H9 (cell line): ENCODE results near the gene TAOK1. TPM values are rescaled to one million over a fixed set of nuclear protein-coding genes. Genes with fewer than 3 reads are reported as not detected.
"Not testable (repeated sequence)": the region's sequence is repeated elsewhere in the genome, so short reads cannot be mapped to it uniquely, and the experiment has no call there.

Source experiments
- DNase-seq: peaks from one replicate; pipeline ENCODE4 v3.0.0-alpha.2; 2017
- H2AFZ ChIP-seq: one replicate; pipeline ENCODE4 v1.6.1; 2013; ENCODE audit warnings: mild to moderate bottlenecking, low read length, control low read depth, moderate library complexity
- H2AK5ac ChIP-seq: 2 replicates; pipeline ENCODE4 v1.6.1; 2013; ENCODE audit warnings: low read length, control low read depth, mixed read lengths; ENCODE audit not compliant: insufficient read length
- H2BK120ac ChIP-seq: one replicate; pipeline ENCODE4 v1.6.1; 2013; ENCODE audit warnings: low read depth, mild to moderate bottlenecking, low read length, control low read depth, inconsistent platforms; ENCODE audit not compliant: poor library complexity, severe bottlenecking
- H2BK12ac ChIP-seq: 2 replicates; pipeline ENCODE4 v1.6.1; 2013; ENCODE audit warnings: low read length, control low read depth, mixed read lengths, low read depth; ENCODE audit not compliant: insufficient read length
- H2BK15ac ChIP-seq: 2 replicates; pipeline ENCODE4 v1.6.1; 2013; ENCODE audit warnings: low read depth, low read length, control low read depth
- H2BK20ac ChIP-seq: one replicate; pipeline ENCODE4 v1.6.1; 2013; ENCODE audit warnings: low read depth, mild to moderate bottlenecking, low read length, control low read depth, inconsistent platforms; ENCODE audit not compliant: poor library complexity, severe bottlenecking
- H2BK5ac ChIP-seq: 2 replicates; pipeline ENCODE4 v1.6.1; 2013; ENCODE audit warnings: low read length, control low read depth, mixed read lengths; ENCODE audit not compliant: insufficient read length
- H3K14ac ChIP-seq: 2 replicates; pipeline ENCODE4 v1.6.1; 2013; ENCODE audit warnings: low read length, control low read depth; ENCODE audit not compliant: insufficient read depth
- H3K18ac ChIP-seq: 2 replicates; pipeline ENCODE4 v1.6.1; 2013; ENCODE audit warnings: low read depth, mild to moderate bottlenecking, mixed read lengths, low read length, control low read depth; ENCODE audit not compliant: insufficient read length
- H3K23ac ChIP-seq: 2 replicates; pipeline ENCODE4 v1.6.1; 2013; ENCODE audit warnings: low read length, control low read depth, mixed read lengths, low read depth; ENCODE audit not compliant: insufficient read length
- H3K23me2 ChIP-seq: 2 replicates; pipeline ENCODE4 v1.6.1; 2013; ENCODE audit warnings: low read depth, mild to moderate bottlenecking, mixed read lengths, low read length, control low read depth; ENCODE audit not compliant: insufficient read length, poor library complexity, severe bottlenecking
- H3K27ac ChIP-seq: 2 replicates; pipeline ENCODE4 v1.5.1; 2013; ENCODE audit warnings: low read length, control low read depth, mixed read lengths, low read depth; ENCODE audit not compliant: insufficient read length
- H3K27me3 ChIP-seq: 2 replicates; pipeline ENCODE4 v1.6.1; 2013; ENCODE audit warnings: low read length, control low read depth, inconsistent platforms; ENCODE audit not compliant: insufficient read depth
- H3K4ac ChIP-seq: 2 replicates; pipeline ENCODE4 v1.6.1; 2013; ENCODE audit warnings: low read depth, mild to moderate bottlenecking, control low read depth, inconsistent platforms, low read length, moderate library complexity
- H3K4me1 ChIP-seq: 2 replicates; pipeline ENCODE4 v1.6.1; 2013; ENCODE audit warnings: low read length, control low read depth, inconsistent platforms; ENCODE audit not compliant: insufficient read depth
- H3K4me2 ChIP-seq: 2 replicates; pipeline ENCODE4 v1.6.1; 2013; ENCODE audit warnings: low read length, control low read depth, mixed read lengths; ENCODE audit not compliant: insufficient read length, insufficient read depth
- H3K56ac ChIP-seq: 2 replicates; pipeline ENCODE4 v1.6.1; 2013; ENCODE audit warnings: low read depth, mild to moderate bottlenecking, mixed read lengths, low read length, control low read depth; ENCODE audit not compliant: insufficient read length
- H3K79me1 ChIP-seq: 2 replicates; pipeline ENCODE4 v1.6.1; 2013; ENCODE audit warnings: low read depth, mild to moderate bottlenecking, moderate library complexity, low read length, control low read depth, inconsistent platforms; ENCODE audit not compliant: insufficient read depth, poor library complexity, severe bottlenecking
- H3K79me2 ChIP-seq: 2 replicates; pipeline ENCODE4 v1.6.1; 2013; ENCODE audit warnings: low read length, control low read depth, inconsistent platforms; ENCODE audit not compliant: insufficient read depth
- H3K9ac ChIP-seq: 2 replicates; pipeline ENCODE4 v1.6.1; 2013; ENCODE audit warnings: low read length, control low read depth, mixed read lengths; ENCODE audit not compliant: insufficient read length; ENCODE audit errors: extremely low read depth
- H3K9me3 ChIP-seq: one replicate; pipeline ENCODE4 v1.6.1; 2013; ENCODE audit warnings: low read depth, low read length, inconsistent platforms; ENCODE audit not compliant: control insufficient read depth
- H3T11ph ChIP-seq: one replicate; pipeline ENCODE4 v1.6.1; 2013; ENCODE audit warnings: mild to moderate bottlenecking, low read length, control low read depth, inconsistent platforms
- H4K20me1 ChIP-seq: one replicate; pipeline ENCODE4 v1.6.1; 2013; ENCODE audit not compliant: control insufficient read depth, insufficient read length, insufficient read depth
- H4K5ac ChIP-seq: 2 replicates; pipeline ENCODE4 v1.6.1; 2013; ENCODE audit warnings: low read depth, mild to moderate bottlenecking, mixed read lengths, low read length, control low read depth; ENCODE audit not compliant: insufficient read length
- H4K8ac ChIP-seq: replicated peaks from 2 replicates; pipeline ENCODE4 v1.6.1; 2013; ENCODE audit warnings: low read length, control low read depth, mixed read lengths, low read depth; ENCODE audit not compliant: insufficient read length
- H4K91ac ChIP-seq: 2 replicates; pipeline ENCODE4 v1.6.1; 2013; ENCODE audit warnings: low read depth, mild to moderate bottlenecking, moderate library complexity, mixed read lengths, low read length, control low read depth; ENCODE audit not compliant: insufficient read length
- H3K27ac Mint-ChIP-seq, 3 experiments: 2 replicates in 2 of 3; 3 replicates in 1 of 3; pipeline ENCODE4 v1.8.0; 2020 to 2021; ENCODE audit warnings: mixed read lengths in 3 of 3, mild to moderate bottlenecking in 1 of 3, moderate library complexity in 1 of 3
- H3K27me3 Mint-ChIP-seq: 2 replicates; pipeline ENCODE4 v1.8.0; 2021; ENCODE audit warnings: low read depth, mild to moderate bottlenecking, moderate library complexity, mixed read lengths
- H3K36me3 Mint-ChIP-seq, 3 experiments: 2 replicates in 2 of 3; 3 replicates in 1 of 3; pipeline ENCODE4 v1.8.0; 2020 to 2021; ENCODE audit warnings: low read depth in 3 of 3, mixed read lengths in 3 of 3; ENCODE audit not compliant: insufficient read depth in 1 of 3
- H3K4me1 Mint-ChIP-seq, 2 experiments: 2 replicates each; pipeline ENCODE4 v1.8.0; 2020; ENCODE audit warnings: mixed read lengths in 2 of 2
- H3K4me3 Mint-ChIP-seq, 2 experiments: 2 replicates in 1 of 2; 3 replicates in 1 of 2; pipeline ENCODE4 v1.8.0; 2020 to 2021; ENCODE audit warnings: mild to moderate bottlenecking in 2 of 2, mixed read lengths in 2 of 2, moderate library complexity in 1 of 2
- H3K9me3 Mint-ChIP-seq, 2 experiments: 2 replicates in 1 of 2; 3 replicates in 1 of 2; pipeline ENCODE4 v1.8.0; 2020; ENCODE audit warnings: mild to moderate bottlenecking in 2 of 2, mixed read lengths in 2 of 2, moderate library complexity in 1 of 2
- WGBS: extraction: QIAGEN DNeasy Blood & Tissue Kit; methylation state at CpG from one replicate; pipeline ENCODE4 v1.1.7; 2013; ENCODE audit warnings: missing lambda C conversion rate, low lambda C conversion rate, mixed read lengths; ENCODE audit not compliant: insufficient read length; ENCODE audit errors: extremely low coverage; 5-methylcytosine and 5-hydroxymethylcytosine counted together
- total RNA-seq: library from RNA; stranded (reverse); gene quantifications from 2 replicates; pipeline ENCODE4 v1.2.1, GENCODE V29; 2021
- TF ChIP-seq, protein P1 (sequence below): fragments of 200-600 bp; sonication (generic); conservative IDR thresholded peaks from 3 replicates; pipeline ENCODE4 v1.8.0; 2021; ENCODE audit warnings: antibody characterized with exemption, mild to moderate bottlenecking

The TAOK1 gene
- total RNA-seq, 1 experiment from 2014 or later, result 93.0 TPM

DNA sequence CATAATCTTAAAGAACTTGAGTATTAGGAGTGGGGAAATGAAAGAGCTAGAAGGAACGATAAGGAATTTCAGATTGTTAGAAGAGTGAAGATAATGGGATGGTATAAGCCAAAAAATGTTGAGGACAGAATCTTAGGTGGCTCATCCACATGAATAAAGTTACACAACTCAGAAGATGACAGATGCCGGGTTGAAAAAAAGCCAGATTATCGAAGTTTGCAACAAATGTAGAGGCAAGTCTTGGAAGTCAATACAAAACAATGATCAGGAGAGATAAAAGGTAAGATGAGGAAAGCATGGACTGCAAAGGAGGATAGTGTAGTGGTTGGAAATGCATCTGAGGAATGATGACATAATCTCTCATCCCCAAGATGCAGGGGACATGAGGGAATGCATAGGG is 45.1 kb upstream of the TAOK1 start:
- Histone ChIP-seq H2BK120ac (no peak overlapping the region), H3K79me2 (no peaks in the 10 kb centered on the region), H3K18ac (no peak overlapping the region), H3K79me1 (no peaks in the 10 kb centered on the region), H3K4me1 (no peaks in the 10 kb centered on the region), H3K14ac (no peak overlapping the region), H2BK12ac (no peak overlapping the region), H4K5ac (no peak overlapping the region), H3K23ac (no peak overlapping the region), H2BK5ac (no peak overlapping the region), H3K56ac (no peak overlapping the region), H4K91ac (no peak overlapping the region), H2AK5ac (no peak overlapping the region), H2AFZ (no peak overlapping the region), H3K27me3 (no peaks in the 10 kb centered on the region), H2BK20ac (no peak overlapping the region), H3K9ac (no peak overlapping the region), H3T11ph (no peak overlapping the region), H3K4me2 (no peak overlapping the region), H3K23me2 (no peaks in the 10 kb centered on the region), H4K20me1 (no peaks in the 10 kb centered on the region), H4K8ac (no peak overlapping the region), H3K4ac (no peak overlapping the region), H3K27ac (no peak overlapping the region), H3K9me3 (no peaks in the 10 kb centered on the region), H2BK15ac (no peak overlapping the region)
- no peak for DNase-seq
- Mint-ChIP-seq H3K9me3 (no peaks in the 10 kb centered on the region), H3K36me3 (no peaks in the 10 kb centered on the region), H3K27ac (no peak overlapping the region), H3K4me1 (no peaks in the 10 kb centered on the region), H3K4me3 (no peak overlapping the region), H3K27me3 (peaks cover 1% of the 10 kb centered on the region)
- TF ChIP-seq, protein P1, sequence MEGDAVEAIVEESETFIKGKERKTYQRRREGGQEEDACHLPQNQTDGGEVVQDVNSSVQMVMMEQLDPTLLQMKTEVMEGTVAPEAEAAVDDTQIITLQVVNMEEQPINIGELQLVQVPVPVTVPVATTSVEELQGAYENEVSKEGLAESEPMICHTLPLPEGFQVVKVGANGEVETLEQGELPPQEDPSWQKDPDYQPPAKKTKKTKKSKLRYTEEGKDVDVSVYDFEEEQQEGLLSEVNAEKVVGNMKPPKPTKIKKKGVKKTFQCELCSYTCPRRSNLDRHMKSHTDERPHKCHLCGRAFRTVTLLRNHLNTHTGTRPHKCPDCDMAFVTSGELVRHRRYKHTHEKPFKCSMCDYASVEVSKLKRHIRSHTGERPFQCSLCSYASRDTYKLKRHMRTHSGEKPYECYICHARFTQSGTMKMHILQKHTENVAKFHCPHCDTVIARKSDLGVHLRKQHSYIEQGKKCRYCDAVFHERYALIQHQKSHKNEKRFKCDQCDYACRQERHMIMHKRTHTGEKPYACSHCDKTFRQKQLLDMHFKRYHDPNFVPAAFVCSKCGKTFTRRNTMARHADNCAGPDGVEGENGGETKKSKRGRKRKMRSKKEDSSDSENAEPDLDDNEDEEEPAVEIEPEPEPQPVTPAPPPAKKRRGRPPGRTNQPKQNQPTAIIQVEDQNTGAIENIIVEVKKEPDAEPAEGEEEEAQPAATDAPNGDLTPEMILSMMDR, result no peak
- 100% methylated on average over 1 of the region's 3 CpGs for WGBS

DNA sequence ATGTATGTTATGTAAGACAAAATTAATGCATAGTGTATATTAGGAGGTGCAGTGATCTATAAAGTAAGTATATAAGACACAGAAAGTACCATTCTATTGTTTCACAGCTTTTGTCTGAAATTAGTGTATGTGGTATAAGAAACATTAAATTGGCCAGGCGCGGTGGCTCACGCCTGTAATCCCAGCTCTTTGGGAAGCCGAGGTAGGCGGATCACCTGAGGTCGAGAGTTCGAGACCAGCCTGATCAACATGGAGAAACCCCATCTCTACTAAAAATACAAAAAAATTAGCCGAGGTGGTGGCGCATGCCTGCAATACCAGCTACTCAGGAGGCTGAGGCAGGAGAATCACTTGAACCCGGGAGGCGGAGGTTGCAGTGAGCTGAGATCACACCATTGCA is 44.7 kb upstream of the TAOK1 start:
- H4K91ac ChIP-seq, H2BK120ac ChIP-seq, H3K18ac ChIP-seq, H3K23me2 ChIP-seq, H3K9me3 ChIP-seq, H2BK15ac ChIP-seq, H3K56ac ChIP-seq, H4K5ac ChIP-seq, H3K9ac ChIP-seq, H3K14ac ChIP-seq, H2BK12ac ChIP-seq, H3K4ac ChIP-seq, DNase-seq, H4K20me1 ChIP-seq, H3K27me3 Mint-ChIP-seq, H3K4me3 Mint-ChIP-seq, H3K27me3 ChIP-seq, H3K79me1 ChIP-seq, H3T11ph ChIP-seq, H2AFZ ChIP-seq, H3K79me2 ChIP-seq, H3K23ac ChIP-seq, H3K4me2 ChIP-seq, H2BK20ac ChIP-seq, H3K9me3 Mint-ChIP-seq, H3K27ac Mint-ChIP-seq, H2BK5ac ChIP-seq, H3K4me1 Mint-ChIP-seq, H4K8ac ChIP-seq, H3K4me1 ChIP-seq, H3K36me3 Mint-ChIP-seq, H2AK5ac ChIP-seq, H3K27ac ChIP-seq: not testable (repeated sequence)
- WGBS, result no CpG with 5 or more reads among the region's 11 CpGs
